Germinal center (tissue), 1 donor: ENCODE data around the gene CLDN7.
"Not testable (repeated sequence)": the region's sequence is repeated elsewhere in the genome, so short reads cannot be mapped to it uniquely, and the experiment has no call there.

Experiments used
- DNase-seq: peaks from one replicate; pipeline ENCODE4 v3.0.0; 2012; ENCODE audit warnings: mixed read lengths, low spot score

Gene CLDN7

DNA sequence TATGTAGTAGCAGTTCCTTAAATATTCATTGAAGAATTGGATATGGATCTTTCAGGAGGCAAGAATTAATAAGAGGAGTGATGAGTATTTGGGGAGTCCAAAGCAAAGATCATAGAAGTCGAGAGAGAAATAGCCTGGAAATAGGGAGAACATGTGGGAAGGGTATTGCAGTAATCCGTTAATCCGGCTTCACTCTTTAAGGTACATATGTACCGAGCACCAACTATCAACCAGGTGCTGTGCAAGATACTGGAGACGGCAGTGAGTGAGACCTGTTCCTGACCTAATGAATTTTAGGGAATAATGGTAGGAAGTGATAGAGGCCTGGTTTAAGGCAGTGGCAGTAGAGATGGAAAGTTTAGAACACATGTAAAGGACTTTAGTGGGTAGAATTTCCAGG lies 9.2 kb downstream of the CLDN7 start:
- no peak for DNase-seq

DNA sequence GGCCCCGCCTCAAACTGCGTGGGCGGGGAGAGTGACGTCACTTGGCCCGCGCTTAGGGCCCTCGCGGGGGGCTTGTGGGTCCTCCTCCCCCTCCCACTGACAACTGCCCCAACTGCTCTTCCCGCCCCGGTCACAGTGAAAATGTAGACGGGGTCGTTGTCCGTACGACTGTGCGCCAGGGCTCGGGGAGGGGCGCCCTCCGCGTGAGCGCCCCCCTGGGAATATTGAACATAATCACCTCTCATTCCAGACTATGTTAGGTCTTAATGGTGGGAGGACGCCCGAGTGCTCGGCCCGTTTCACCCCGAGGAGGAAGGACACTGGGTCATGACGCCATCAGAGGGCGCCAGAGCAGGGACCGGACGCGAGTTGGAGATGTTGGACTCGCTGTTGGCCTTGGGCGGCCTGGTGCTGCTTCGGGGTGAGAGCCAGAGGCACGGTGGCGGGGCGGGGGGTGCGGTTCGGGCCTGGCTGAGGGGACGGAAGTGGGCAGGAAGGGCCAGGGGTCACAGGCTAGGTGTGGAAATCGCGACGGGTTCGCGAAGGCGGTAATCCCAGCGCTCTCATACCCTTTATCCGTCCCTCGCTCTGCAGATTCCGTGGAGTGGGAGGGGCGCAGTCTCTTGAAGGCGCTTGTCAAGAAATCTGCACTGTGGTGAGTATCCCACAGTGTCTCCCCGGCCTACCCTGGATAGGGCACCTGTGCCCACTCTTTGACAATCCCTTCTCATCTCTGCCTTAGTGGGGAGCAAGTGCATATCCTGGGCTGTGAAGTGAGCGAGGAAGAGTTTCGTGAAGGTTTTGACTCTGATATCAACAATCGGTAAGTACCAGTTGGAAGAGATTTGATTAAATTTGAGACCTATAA lies 9.9 kb downstream of the CLDN7 start, which contains the start of gene ELP5:
TSS of gene ELP5 (plus strand) at position 40 of the 868 bp plus-strand sequence. CDS start at position 376, 336 bp downstream.
- peak; percentile 91 for DNase-seq

DNA sequence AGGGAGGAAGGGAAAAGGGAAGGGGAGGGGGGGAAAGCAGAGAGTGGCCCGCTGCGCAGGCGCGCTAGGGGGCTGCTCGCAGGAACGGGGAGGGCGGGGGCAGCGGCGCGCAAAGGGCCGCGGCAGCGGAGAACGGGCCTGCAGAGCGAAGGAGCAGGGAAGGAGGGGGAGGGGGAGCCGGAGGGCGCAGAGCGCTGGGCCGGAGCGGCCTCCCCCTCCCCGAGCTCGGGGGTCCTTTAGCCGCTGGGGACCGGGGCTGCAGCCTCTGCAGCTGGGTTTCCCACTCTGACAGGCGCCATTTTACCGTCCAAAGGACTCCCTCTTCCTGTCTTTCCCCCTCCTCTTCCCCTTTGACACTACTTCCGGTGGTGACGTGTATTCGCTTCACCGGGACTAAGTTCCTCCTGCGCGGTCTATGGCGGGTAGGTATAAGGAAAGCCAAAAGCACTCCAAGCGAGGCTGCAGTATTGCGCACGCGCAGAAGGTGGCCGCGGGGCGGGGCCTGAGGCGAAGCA lies 10.6 kb downstream of the CLDN7 start, which contains the start of gene CTDNEP1:
TSS of gene CTDNEP1 (minus strand) at position 74 of the 515 bp plus-strand sequence. CDS start 438 bp downstream, outside the sequence.
- DNase-seq, result peak; percentile 96

DNA sequence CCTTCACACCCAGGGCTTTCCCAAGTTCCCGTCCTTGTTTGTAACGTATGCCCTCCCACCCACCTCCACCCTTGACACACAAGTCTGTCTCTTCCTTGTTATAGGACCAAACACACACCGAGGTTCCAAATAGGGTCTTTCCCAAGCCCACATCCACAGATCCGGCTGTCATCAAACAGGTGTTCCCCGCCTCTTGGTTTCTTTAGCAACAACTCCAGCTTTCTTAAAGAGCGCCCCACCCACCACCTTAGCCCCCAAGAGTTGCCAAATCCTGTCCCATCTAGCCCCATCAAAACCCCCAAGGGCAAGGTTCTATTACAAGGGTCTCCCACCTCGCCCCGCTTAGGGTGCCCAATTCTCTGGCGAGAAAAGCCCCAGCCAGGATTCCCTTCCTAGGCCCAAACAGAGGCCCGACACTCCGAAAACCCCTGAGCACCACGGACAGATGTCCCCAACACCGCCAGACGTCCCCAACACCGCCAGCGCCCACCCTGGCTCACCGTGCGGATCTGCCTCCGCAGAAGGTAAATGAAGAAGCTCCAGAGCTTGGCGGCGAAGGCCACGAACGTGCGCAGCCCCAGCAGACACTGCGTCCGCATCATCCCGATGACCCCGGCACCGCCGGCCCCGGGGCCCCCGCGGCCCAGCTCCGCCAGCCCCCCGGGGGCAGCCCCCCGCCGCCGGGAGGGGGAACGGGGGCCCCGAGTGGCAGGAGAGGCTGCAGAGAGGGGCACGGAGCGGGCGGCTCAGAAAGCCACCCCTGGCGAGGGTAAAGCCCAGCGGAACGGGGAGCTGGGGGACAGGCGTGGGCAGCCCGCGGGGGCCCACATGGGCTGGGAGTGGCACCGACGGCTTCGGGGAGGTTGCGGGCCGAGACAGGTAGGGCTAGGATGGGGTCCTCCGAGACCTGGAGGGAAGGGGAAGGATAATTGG lies 11.3 kb downstream of the CLDN7 start:
- DNase-seq, result no peak

DNA sequence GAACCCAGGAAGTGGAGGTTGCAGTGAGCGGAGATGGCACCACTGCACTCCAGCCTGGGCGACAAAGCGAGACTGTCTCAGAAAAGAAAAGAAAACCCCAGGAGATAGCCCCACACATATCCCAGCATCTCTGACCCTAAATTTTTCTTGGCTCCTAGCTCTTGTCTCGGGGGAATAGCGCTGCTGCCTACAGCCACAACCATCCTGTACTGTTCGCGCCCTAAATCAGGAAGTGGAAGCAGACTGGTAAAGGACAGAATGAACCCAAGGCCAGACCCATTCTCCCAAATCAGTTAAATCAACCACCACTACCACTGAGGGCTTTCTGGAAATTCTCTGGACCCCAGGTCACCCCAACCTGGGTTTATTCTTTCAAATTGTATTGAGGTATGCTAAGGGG lies 12.4 kb downstream of the CLDN7 start:
- no peak for DNase-seq

DNA sequence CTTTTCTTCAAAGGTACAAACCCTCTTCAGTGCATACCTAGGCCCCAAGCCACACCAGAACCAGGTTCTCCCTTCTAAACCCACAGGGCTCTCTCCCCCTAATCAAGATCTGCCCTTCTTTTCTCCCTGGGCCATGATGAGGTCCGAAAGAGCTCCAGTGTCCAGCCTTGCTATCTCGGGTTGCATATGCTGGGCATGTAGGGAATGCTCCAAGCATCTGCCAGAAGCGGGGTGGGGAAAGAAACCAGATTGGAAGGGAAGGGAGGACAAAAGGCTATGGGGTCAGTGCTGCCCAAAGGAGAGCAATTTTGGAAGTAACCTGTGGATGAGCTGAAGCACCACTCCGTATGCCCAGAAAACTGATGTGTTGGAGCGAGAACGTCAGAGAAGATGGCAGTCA lies 13.1 kb downstream of the CLDN7 start:
- DNase-seq, result no peak

DNA sequence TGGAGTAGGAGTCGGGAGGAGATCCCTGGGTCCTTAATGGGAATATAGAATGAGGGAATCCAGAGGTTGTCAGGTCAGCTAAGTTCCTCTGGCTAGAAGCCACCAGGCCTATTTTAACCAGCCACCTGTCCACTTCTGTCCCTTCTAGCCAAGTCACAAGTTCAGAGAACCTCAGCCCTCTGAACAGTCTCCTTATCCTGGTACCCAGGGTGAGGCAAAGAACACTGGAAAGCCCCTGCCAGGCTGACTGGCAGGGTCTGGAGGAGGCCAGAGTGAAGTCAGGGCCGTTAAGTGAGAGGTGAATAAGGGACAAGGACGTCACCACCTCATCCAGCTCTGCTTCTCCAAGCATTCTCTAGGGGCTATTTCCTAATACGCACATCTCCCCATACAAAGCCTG lies 13.5 kb downstream of the CLDN7 start:
- DNase-seq, result no peak

DNA sequence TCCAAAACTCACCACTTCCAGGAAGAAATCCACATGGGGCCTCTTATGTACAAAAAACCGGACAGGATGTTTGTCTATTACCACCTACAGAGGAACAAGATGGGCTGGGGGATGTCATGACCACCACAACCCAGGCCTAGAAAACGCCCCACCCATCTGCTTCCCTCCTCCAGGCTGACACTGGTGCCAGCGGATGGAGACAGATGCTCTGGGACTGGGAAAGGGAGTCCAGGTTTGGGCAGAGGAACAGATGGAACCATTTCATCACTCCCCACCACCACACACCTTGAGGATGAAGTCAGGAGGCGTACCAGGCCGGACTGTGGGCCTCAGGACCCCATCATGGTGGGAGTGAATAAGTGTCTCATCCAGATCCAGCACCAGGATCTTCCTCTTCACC lies 15.5 kb downstream of the CLDN7 start:
- DNase-seq, result no peak

DNA sequence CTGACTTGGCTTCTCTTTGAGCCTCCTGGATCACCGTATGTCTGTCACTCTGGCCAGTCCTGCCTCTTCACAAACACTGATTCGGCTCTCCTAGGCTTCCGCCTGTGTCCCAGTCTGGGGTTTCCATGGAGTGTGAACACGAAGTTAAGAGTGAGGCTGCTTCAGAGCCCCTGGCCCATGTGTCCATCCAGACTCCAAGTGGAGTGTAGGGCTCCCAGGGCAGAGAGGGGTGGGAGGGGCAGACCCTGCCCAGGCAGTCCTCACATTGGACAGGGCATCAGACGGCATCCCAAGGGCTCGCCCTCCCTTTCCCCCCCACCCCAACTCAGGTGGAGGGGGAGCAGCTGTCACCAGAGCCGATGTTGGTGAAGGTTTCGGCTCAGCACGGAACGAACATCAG lies 18.4 kb downstream of the CLDN7 start:
- DNase-seq, result not testable (repeated sequence)

DNA sequence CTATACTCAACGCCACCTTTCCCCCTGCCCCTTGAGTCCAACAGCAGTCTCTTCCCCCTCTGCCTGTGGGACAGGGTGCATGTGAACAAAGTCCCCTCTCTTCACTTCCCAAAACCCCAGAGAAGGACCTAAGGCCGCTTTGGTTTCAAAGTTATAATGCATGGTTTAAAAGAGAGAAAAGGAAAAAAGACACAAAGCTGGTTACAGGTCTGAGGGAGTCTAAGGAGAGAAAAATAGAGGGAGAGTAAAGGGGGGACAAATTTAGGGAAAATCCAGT lies 18.9 kb downstream of the CLDN7 start:
- no peak for DNase-seq

DNA sequence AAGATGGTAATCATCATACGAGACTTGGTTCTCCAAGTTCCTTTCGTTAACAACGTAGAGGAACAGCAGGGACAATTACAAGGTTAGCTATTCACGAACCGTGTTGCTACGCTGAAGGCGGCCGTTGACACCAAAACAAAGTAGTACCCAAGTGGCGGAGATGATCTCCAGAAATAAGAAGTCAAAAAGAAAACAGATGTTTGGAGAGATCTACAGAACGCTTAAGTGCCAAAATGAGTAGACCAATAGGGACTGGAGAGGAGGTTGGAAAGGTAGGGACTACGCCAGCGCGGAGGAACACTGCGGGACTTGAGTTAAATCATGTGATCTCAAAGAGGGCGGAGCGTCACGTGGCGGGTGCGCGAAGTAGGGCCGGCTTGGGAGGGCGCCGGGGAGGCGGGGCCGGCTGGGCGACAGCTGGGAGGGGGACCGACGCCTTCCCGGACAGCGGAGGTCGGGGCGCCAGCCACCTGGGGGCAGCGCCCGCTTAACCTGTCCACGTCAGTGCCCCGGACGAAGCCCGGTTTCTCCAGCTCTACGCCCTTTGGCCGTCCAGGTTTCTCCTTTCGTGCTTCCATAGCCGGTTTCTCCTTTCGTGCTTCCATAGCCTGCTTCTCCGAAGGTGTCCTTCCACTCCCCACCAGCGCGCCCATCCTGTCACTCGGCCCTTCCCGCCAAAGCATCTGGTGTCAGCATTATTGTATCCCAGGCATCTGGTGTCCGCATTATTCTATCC lies 19.4 kb downstream of the CLDN7 start:
- DNase-seq, result peak; percentile 91

DNA sequence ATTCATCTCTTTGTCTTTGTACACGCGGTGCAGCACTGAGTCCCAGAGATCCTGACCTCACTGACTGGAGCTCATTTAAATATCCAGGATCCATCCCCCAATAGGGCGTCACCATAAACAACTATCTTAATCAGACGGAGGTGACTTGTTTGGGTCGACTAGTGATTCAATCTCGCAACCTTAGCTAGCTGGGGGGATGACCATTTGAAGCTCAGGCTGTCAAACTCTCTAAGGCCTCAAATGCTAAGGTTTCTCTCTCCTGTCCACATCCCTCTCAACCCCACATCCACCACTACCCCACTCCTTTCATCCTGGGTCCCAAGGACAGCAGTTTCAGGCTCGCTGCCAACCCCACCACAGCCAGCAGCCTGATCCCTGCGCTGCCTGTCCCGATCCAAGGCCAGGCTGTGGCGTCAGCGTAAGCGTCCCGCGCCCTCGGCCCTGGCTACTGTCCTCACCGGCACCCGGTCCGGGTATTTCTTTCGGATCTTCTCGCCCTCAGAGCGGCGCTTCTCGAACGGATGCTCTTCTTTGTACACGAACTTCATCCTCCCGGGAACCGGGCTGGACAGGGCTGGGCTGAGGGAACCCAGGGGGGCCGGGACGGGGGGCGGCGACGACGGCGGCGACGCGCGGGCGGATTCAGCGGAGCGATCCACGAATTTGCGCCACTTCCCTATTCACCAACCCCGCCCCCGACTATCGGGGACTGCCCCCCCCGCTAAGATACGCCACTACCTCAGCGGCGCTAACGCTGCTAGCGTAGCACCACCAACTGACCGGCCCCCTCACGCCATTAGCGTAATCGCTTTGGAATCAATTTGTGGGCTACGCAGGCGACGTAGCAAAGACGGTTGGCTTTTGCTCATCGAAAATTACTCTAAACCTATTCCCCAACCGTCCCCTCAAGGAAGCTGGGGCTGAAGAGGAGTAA lies 20.2 kb downstream of the CLDN7 start, which contains the start of gene GABARAP:
TSS of gene GABARAP (minus strand) at position 667 of the 934 bp plus-strand sequence. CDS start at position 548, 119 bp downstream.
- peak; percentile 85 for DNase-seq

DNA sequence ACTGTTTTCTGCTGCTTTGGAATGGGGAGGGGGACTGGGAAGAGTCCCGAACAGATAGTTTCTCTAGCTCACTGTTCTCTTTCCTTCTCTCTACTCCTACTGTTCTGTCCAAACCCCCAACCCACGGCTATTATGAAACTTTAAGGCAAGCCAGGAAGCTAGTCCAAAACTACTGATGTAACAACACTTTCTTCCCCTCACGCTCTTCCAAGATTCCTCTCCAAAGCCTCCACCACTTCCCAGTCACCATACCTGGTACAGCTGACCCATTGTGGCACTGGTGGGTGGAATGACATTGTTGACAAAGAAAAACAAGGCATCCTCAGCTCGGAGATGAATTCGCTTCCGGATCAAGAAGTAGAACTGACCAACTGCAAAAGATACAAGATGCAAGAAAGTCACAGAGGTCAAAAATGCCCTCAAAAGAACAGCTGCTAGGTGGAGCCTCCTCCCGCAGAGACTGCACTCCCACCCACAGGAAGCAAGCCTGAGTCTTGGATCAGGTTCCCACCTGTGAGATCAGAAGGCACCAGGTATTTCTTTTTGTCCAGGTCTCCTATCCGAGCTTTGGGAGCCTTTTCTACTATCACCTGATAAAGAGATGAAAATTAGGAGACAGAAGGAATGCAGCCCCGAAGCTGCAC lies 21.1 kb downstream of the CLDN7 start:
- DNase-seq, result no peak

DNA sequence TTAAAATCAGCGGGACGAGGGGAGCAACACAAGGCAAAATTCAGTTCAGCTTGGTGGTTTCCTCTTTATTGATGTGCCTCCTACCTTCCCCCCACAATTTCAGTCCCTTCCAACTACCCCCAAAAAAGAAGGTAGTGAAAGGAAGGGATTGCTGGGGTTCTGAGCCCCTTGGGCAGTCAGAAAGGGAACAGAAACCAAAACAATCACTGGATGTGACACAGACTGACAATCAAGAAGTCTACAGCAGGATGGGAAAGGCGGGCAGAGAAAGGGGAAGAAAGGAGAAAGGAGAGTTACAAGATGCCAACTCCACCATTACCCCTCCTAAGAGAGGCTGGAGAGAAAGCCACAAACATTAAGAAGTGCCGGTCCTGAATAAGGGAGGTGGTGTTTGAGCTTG lies 21.9 kb downstream of the CLDN7 start:
- DNase-seq, result no peak

DNA sequence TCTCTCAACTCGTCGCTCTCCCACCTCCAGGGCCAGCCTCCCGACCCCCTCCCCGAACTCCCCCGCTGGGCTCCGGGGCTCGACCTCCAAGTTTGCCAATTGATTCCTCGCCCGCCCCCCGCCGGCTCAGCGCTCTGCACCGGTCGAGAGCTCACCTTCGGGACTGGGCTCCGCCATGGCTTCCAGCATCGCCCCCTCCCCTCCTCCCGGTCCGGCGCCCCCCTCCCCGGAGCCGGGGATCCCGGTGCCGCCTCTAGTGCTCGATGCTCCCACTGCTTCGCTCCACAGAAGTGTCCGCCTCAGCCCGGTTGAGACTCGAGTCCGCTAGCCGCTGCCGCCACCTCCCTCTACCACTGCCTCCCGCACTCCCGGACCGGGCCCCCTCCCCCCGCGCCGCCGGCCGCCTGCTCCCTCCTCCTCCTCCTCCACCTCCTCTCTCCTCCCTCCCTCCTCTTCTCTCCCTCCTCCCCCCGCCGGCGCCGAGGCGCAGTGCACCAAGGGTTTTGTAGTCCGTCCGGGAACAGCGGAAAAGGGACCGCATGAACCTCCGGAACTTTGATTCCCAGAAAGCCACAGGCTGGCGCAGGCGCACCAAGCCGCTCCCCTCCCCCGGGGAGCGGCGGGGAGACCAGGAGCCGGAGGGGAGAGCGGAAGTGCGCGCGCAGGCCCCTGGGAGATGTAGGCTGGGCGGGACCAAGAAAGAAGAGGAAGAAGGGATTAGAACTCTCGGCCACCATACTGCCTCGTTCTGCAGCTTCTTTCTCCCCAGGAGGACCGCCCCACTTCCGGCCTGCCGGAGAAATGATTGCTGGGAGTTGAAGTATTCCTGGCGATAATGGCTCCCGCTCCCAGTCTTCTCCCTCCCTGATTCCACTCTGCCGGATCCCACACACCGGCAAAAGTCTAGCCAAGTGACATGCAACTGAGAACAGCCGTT lies 22.9 kb downstream of the CLDN7 start, which contains the start of gene PHF23:
TSS of gene PHF23 (minus strand) at position 367 of the 937 bp plus-strand sequence. CDS start at position 189, 178 bp downstream.
- peak; percentile 97 for DNase-seq

DNA sequence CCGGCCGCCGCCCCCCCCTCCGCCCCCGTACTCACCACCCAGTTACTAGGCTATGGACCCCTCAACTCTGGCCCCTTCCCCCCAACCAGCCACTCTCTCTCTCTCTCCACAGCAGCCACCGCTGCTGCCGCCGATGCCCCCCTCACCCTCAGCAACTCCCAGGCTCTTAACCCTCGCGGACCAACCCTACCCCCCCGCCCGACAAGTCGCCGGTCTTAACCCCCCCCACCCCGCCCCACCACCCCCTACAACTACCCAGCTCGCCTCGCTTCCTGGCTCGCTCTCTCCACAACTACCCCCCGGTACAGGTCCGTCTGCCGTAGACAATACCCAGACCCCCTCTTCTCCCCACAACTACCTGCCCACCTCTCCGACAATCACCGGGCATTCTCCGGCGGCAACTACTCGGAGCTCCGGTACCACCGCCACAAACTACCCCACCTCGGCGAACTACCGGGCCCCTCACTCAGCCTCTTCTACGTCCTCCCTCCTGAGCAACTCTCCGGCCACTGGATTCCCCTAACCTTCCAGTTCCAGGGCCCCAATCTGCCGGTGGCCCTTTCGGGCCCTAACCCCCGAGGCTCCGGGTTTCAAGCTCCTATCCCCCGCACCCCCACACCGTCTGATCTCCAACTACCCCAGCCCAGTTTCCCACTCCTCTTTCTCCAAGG lies 23.7 kb downstream of the CLDN7 start:
- peak; percentile 61 for DNase-seq

DNA sequence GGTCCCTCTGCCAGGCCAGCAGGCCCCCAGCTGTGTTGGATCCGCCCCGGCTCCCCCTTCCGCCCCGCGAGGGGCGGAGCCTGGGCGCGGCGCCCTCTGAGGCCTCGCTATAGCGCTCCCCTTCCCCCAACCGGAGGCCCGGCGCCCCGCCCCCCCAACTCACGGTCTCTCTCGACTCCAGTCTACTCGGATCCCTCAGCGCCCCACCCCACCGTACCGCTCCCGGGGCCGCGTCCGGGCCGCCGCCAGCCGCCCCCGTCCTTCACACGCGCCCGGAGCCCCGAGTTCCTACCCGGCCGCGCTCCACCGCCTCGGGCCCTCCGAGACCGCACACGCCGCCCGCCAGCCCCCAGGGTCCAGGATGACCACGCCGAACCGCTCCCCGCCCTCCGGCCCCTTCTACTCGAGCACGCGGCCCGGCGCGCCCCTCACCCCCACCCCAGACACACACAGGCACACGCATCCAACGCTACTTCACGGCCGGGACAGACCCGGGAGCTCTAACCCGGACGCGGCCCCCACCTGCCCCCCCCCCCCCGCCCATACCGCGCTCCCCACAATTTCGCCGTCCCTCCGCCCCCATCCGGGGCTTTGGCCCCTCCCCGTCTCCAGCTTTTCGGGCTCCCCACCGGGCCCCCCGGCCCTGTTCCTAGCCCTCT lies 24.4 kb downstream of the CLDN7 start:
- DNase-seq, result peak; percentile 87

DNA sequence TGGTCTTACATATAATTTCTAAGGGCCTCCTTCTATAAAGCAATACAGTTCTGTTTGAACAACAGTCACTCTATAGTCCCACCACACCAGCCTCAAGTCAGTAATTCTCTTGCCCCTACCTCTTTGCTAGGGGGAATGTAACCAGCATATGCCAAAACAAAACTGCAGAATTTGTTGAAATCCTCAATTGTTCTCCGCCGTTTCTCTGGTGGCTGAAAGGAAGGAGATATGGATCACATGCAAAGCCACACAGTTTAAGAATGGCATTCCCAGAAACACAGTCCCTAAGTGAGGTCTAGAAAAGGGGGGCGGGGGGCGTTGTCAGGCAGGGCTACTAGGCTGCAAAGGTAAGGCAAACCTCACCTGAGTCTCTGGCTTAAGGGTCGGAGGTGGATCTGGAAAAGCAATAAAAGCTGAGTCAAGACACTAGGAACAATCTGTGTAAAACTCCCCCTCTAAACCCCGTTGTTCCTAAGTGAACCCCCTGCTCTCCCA lies 25.0 kb downstream of the CLDN7 start:
- DNase-seq, result no peak
